ENCODE measurements around the gene INSL4.

The INSL4 gene

GRCh38 chr9:5231212-5231611 lies at the start of gene INSL4:
TSS of gene INSL4 (plus strand) at chr9:5231419. CDS start at chr9:5231524, 105 bp downstream.
- Mint-ChIP-seq H3K27me3 (peaks cover 0 to 23% of the 10 kb centered on the region in 2 donors), H3K36me3 (no peaks in the 10 kb centered on the region), H3K27ac (no peak within 1 kb of the TSS), H3K4me3 (no peak within 1 kb of the TSS), H3K9me3 (peaks cover 0 to 2% of the 10 kb centered on the region in 2 donors), H3K4me1 (no peaks in the 10 kb centered on the region)
- ATAC-seq (replicated peaks) (no peak), DNase-seq (no peak)

- peaks cover 0 to 5% of the 10 kb centered on the region in 2 donors for H3K27me3 Mint-ChIP-seq
Observed at GRCh38 chr9:5184776-5185175, 46.4 kb upstream of the INSL4 start.

GRCh38 chr9:5185220-5185840 lies 45.9 kb upstream of the INSL4 start, which contains the start of gene INSL6:
TSS of gene INSL6 (minus strand) at chr9:5185639. CDS start at chr9:5185602, 37 bp downstream.
- Mint-ChIP-seq H3K9me3 (peaks cover 4 to 5% of the 10 kb centered on the region in 2 donors), H3K27me3 (peaks cover 0 to 5% of the 10 kb centered on the region in 2 donors)

More at GRCh38 chr9:5184776-5185175, 46.4 kb upstream of the INSL4 start:
- Mint-ChIP-seq H3K4me3 (no peak overlapping the region), H3K36me3 (peaks cover 0 to under 1% of the 10 kb centered on the region in 2 donors), H3K4me1 (peaks cover 10 to 23% of the 10 kb centered on the region in 2 donors), H3K9me3 (peaks cover 5 to 7% of the 10 kb centered on the region in 2 donors), H3K27ac (no peak overlapping the region)
- no peak for DNase-seq
- ATAC-seq (replicated peaks) = no peak

DNA sequence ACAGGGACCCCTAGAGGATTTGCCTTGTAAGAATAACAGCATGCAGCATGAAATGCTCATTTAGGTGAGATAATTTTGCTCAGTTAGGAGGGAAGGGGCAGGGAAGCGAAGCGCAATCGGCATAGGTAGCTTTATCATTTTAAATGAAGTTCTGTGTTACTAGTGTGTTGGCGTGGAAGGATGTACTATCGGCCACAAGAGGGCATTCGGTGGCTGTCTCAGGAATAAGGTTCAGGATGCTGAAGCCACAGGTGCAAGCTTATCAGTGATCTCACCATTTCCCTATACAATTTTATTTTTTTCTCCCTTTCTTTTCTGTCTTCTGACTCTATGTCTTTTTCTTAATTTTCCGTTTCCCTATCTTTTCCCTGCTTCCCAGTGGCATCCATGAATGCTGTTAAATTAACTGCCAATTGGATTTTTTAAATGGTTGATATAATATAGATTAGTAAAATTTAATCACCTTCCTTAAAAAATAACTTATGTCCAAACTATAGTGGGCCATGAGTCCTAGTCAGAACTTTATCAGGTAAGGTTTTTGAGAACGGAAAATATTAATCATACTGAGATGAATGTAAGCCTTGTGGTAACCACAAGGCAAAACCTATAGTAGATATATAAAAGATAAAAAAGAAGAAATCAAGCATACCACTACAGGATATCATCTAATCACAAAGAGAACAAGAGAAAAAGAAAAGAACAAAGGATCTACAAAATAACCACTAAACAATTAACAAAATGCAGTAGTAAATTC lies 44.6 kb upstream of the INSL4 start:
- peaks cover 0 to 5% of the 10 kb centered on the region in 2 donors for H3K27me3 Mint-ChIP-seq
- H3K4me3 Mint-ChIP-seq = no peak overlapping the region
- ATAC-seq (replicated peaks) = peak; percentile 89 to 91
- H3K9me3 Mint-ChIP-seq = no peaks in the 10 kb centered on the region
- no peak overlapping the region for H3K27ac Mint-ChIP-seq
- DNase-seq = peak; percentile 22
- H3K36me3 Mint-ChIP-seq = no peaks in the 10 kb centered on the region
- H3K4me1 Mint-ChIP-seq = peaks cover 7 to 18% of the 10 kb centered on the region in 2 donors

More at GRCh38 chr9:5185220-5185840, 45.9 kb upstream of the INSL4 start, which contains the start of gene INSL6:
- Mint-ChIP-seq H3K4me3 (no peak within 1 kb of the TSS), H3K27ac (no peak within 1 kb of the TSS), H3K36me3 (no peaks in the 10 kb centered on the region), H3K4me1 (peaks cover 10 to 23% of the 10 kb centered on the region in 2 donors)
- ATAC-seq (replicated peaks) (no peak), DNase-seq (no peak)

GRCh38 chr9:5188060-5188984 lies 42.9 kb upstream of the INSL4 start:
- no peak for DNase-seq
- Mint-ChIP-seq H3K36me3 (no peaks in the 10 kb centered on the region), H3K27ac (no peak overlapping the region), H3K27me3 (peaks cover 0 to 5% of the 10 kb centered on the region in 2 donors), H3K4me3 (no peak overlapping the region), H3K4me1 (peaks cover 7 to 15% of the 10 kb centered on the region in 2 donors), H3K9me3 (no peaks in the 10 kb centered on the region)
- peak in 1 of 2 donors; percentile 50 for ATAC-seq (replicated peaks)

DNA sequence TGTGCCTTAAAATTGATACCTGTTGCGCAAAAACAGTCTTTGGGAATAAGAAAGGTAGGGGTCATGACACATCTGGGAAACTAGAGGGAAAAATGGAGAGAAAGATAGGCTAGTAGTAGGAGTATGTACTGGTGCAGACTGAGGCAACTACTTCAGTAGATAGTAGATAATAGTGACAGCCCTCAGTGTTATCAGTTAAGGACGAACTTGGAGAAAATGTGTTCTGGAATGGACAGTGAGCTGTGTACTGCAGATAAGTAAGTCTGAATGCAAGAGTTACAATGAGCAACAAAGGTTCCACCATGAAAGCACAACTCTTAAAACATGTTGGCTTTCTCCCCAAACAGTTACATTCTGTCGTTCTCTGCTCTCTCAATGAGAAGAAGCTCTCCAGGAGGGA lies 39.2 kb upstream of the INSL4 start:
- no peak overlapping the region for H3K27ac Mint-ChIP-seq
- DNase-seq = no peak
- no peaks in the 10 kb centered on the region for H3K9me3 Mint-ChIP-seq
- no peaks in the 10 kb centered on the region for H3K4me1 Mint-ChIP-seq
- no peak overlapping the region for H3K4me3 Mint-ChIP-seq
- no peaks in the 10 kb centered on the region for H3K36me3 Mint-ChIP-seq
- ATAC-seq (replicated peaks) = no peak
- H3K27me3 Mint-ChIP-seq = peaks cover 0 to 5% of the 10 kb centered on the region in 2 donors

- no peak overlapping the region for H3K27ac Mint-ChIP-seq
- ATAC-seq (replicated peaks) (no peak), DNase-seq (no peak)
- no peaks in the 10 kb centered on the region for H3K9me3 Mint-ChIP-seq
- no peaks in the 10 kb centered on the region for H3K36me3 Mint-ChIP-seq
- no peaks in the 10 kb centered on the region for H3K4me1 Mint-ChIP-seq
- H3K27me3 Mint-ChIP-seq = peaks cover 4 to 5% of the 10 kb centered on the region in 2 donors
- no peak overlapping the region for H3K4me3 Mint-ChIP-seq
Observed at GRCh38 chr9:5193345-5193744, 37.9 kb upstream of the INSL4 start.

GRCh38 chr9:5195463-5195862 lies 35.8 kb upstream of the INSL4 start:
- DNase-seq (no peak), ATAC-seq (replicated peaks) (no peak)
- Mint-ChIP-seq H3K27ac (no peak overlapping the region), H3K36me3 (no peaks in the 10 kb centered on the region), H3K27me3 (peaks cover 5 to 8% of the 10 kb centered on the region in 2 donors), H3K4me3 (no peak overlapping the region), H3K4me1 (no peaks in the 10 kb centered on the region), H3K9me3 (no peaks in the 10 kb centered on the region)

DNA sequence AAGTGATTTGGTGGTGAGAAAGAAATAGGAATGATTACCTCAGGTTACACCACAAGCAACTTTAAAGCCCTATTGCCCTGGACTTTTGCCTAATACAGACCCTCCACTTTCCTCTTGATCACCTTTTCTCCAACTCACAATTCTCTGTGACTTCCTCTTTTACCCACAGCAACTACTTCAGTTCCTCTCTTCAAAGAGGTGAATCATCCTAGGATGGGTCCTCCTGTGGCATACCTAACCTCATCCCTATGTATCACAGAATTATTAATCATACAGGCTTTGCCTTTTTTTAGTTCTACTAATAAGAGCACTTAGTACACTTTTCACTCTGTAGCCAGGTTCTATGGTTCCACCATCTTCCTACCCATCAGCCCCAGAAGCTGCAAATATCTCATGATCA lies 26.1 kb upstream of the INSL4 start:
- Mint-ChIP-seq H3K36me3 (no peaks in the 10 kb centered on the region), H3K9me3 (peaks cover 4 to 8% of the 10 kb centered on the region in 2 donors), H3K4me1 (peaks cover 0 to 12% of the 10 kb centered on the region in 2 donors), H3K4me3 (no peak overlapping the region), H3K27ac (no peak overlapping the region), H3K27me3 (peaks cover 6 to 16% of the 10 kb centered on the region in 2 donors)
- DNase-seq (no peak), ATAC-seq (replicated peaks) (peak; percentile 86 to 93)

- ATAC-seq (replicated peaks) = no peak
- peaks cover 0 to 3% of the 10 kb centered on the region in 2 donors for H3K9me3 Mint-ChIP-seq
- H3K4me1 Mint-ChIP-seq = no peaks in the 10 kb centered on the region
- DNase-seq = no peak
- peaks cover 0 to 3% of the 10 kb centered on the region in 2 donors for H3K36me3 Mint-ChIP-seq
- H3K4me3 Mint-ChIP-seq = no peak overlapping the region
- peaks cover 5 to 28% of the 10 kb centered on the region in 2 donors for H3K27me3 Mint-ChIP-seq
- no peak overlapping the region for H3K27ac Mint-ChIP-seq
Observed at GRCh38 chr9:5230554-5230953, 665 bp upstream of the INSL4 start.

DNA sequence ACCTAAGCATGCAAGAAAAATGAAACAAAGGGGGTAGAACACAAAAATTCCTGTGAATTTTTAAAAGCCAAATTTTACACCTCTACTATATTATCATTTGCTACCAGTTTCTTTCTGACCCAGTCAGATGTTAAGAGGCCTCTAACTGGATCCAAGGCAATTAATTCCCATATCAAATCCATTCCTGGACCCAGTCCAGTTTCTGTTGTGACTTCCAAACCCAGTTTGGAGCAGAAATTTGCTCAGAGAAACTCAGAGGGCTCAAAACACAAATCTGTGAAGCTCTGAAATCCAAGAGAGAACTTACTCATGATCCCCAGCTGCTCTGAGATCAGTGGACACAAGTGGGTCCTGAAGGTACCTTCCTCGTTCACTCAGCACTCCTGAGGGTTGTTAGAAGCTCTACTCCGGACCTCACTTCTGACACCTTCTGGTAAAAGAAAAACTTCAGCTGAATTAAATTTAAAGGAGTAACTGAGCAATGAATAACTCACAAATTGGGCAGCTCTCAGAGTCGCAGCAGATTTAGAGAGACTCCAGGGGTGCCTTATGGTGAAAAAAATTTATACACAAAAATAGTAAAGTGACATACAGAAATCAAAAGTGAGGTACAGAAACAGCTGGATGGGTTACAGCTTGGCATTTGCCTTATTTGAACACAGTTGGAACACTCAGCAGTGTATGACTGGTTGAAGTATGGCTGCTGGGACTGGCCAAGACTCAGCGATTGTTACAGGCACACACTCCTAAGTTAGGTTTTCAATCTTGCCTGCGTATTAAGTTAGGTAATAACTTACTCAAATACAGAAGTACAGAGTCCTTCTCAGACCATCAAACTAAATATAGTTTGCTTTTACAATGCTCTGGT lies 32.4 kb downstream of the INSL4 start:
- H3K27me3 Mint-ChIP-seq = no peaks in the 10 kb centered on the region
- H3K27ac Mint-ChIP-seq = no peak overlapping the region
- H3K36me3 Mint-ChIP-seq = peaks cover 0 to 2% of the 10 kb centered on the region in 2 donors
- H3K9me3 Mint-ChIP-seq = peaks cover 4 to 6% of the 10 kb centered on the region in 2 donors
- ATAC-seq (replicated peaks) (peak; percentile 39 to 51), DNase-seq (no peak)
- no peak overlapping the region for H3K4me3 Mint-ChIP-seq
- peaks cover 0 to 6% of the 10 kb centered on the region in 2 donors for H3K4me1 Mint-ChIP-seq

DNA sequence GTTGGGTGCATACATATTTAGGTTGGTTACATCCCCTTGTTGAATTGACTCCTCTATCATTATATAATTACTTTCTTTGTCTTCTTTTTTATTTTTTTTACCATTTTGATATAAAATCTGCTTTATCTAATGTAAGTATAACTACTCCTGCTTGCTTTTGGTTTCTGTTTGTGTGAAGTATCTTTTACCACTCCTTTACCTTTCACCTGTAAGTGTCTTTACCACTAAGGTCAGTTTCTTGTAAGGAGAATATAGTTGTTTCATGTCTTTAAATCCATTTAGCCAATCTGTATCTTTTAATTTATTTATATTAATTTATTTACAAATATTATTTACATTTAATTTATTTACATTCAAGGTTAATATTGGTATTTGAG lies 33.0 kb downstream of the INSL4 start:
- H3K9me3 Mint-ChIP-seq = peaks cover 4 to 6% of the 10 kb centered on the region in 2 donors
- H3K4me3 Mint-ChIP-seq = no peak overlapping the region
- H3K36me3 Mint-ChIP-seq = peaks cover 0 to 2% of the 10 kb centered on the region in 2 donors
- DNase-seq (no peak), ATAC-seq (replicated peaks) (no peak)
- H3K27ac Mint-ChIP-seq = no peak overlapping the region
- peaks cover 0 to 6% of the 10 kb centered on the region in 2 donors for H3K4me1 Mint-ChIP-seq
- no peaks in the 10 kb centered on the region for H3K27me3 Mint-ChIP-seq

GRCh38 chr9:5265939-5266338 lies 34.7 kb downstream of the INSL4 start:
- peaks cover 0 to 6% of the 10 kb centered on the region in 2 donors for H3K4me1 Mint-ChIP-seq

More at GRCh38 chr9:5265939-5266338, 34.7 kb downstream of the INSL4 start:
- DNase-seq (no peak), ATAC-seq (replicated peaks) (no peak)
- peaks cover 0 to 2% of the 10 kb centered on the region in 2 donors for H3K9me3 Mint-ChIP-seq
- H3K27ac Mint-ChIP-seq = no peak overlapping the region
- no peaks in the 10 kb centered on the region for H3K36me3 Mint-ChIP-seq
- no peaks in the 10 kb centered on the region for H3K27me3 Mint-ChIP-seq
- H3K4me3 Mint-ChIP-seq = no peak overlapping the region
